ENCODE results near the gene KLHDC2. TPM values are rescaled to one million over a fixed set of nuclear protein-coding genes. Genes with fewer than 3 reads are reported as not detected.

Gene KLHDC2
- total RNA-seq, 2 experiments from 2014 or later, result 53.7 to 68.0 TPM

GRCh38 chr14:49767270-49767570 lies 733 bp upstream of the KLHDC2 start:
- Histone ChIP-seq H3K4me3 (ENCODE audit: low read depth, low read length, poor library complexity, severe bottlenecking) (peak overlapping the region; percentile 73), H3K79me2 (ENCODE audit: insufficient read depth, low read depth, low read length) (peaks cover 22% of the 10 kb centered on the region), H4K20me1 (ENCODE audit: insufficient read depth, low read length) (peaks cover 7% of the 10 kb centered on the region; the same call in 1 of the 2 replicates), H3K9me2 (ENCODE audit: insufficient read depth, low read length) (no peaks in the 10 kb centered on the region), H3K9me3 (ENCODE audit: low read length) (no peaks in the 10 kb centered on the region), H2AFZ (ENCODE audit: low read length) (peak overlapping the region; percentile 83), H3K36me3 (ENCODE audit: insufficient read depth, low read length) (peaks cover 8% of the 10 kb centered on the region; the same call in 1 of the 2 replicates), H3K27ac (ENCODE audit: low read depth, low read length, poor library complexity, severe bottlenecking) (peak overlapping the region; percentile 78), H3K4me1 (ENCODE audit: insufficient read depth, low read length, poor library complexity, severe bottlenecking) (peaks cover 35% of the 10 kb centered on the region), H3K4me2 (ENCODE audit: low read length) (peak overlapping the region; percentile 94)
- no peak for DNase-seq (ENCODE audit: low spot score)
- ChIA-PET POLR2A (interaction anchor here (0.6 to 2.7 kb wide), 16 partner anchors 16 to 677 kb away, joined by 3 to 13 read pairs (median 4); partner anchors contain the start of genes MGAT2, NEMF and RPL36AL), CTCF (ENCODE audit: unreplicated experiment) (interaction anchor here (0.6 kb wide), 5 partner anchors 24 to 890 kb away, joined by 3 to 9 read pairs (median 4); no protein-coding TSS in a partner anchor)
- TSS peak; percentile 82 for BruUV-seq (replicated peaks)
- no peak for TF ChIP-seq EZH2phosphoT487 (IDR thresholded peaks at IDR 0.05; ENCODE audit: borderline replicate concordance, low read depth, low read length)
- TF ChIP-seq CTCF (conservative IDR thresholded peaks at IDR 0.05; ENCODE audit: low read length), result no peak
- intact Hi-C loops (cut with micrococcal nuclease; ENCODE audit: unreplicated experiment), result loop anchor here (5.0 to 10.0 kb wide), 3 partner anchors 170 to 350 kb away; partner anchors contain the start of genes LRR1 and VCPKMT

- no peaks in the 10 kb centered on the region for H3K9me2 ChIP-seq (ENCODE audit: insufficient read depth, low read length)
- ChIA-PET POLR2A (interaction anchor here (0.5 to 2.9 kb wide), 16 partner anchors 9 to 1345 kb away, joined by 3 to 24 read pairs (median 3); partner anchors contain the start of genes NEMF and RPS29), CTCF (ENCODE audit: unreplicated experiment) (interaction anchor here (1.0 to 1.3 kb wide), 2 partner anchors 147 to 209 kb away, joined by 3 read pairs; no protein-coding TSS in a partner anchor)
- peaks cover 10% of the 10 kb centered on the region; the same call in 1 of the 2 replicates for H3K36me3 ChIP-seq (ENCODE audit: insufficient read depth, low read length)
- peak overlapping the region; percentile 78 for H3K27ac ChIP-seq (ENCODE audit: low read depth, low read length, poor library complexity, severe bottlenecking)
- no TSS peak for BruUV-seq (replicated peaks)
- H3K4me2 ChIP-seq (ENCODE audit: low read length), result peak overlapping the region; percentile 94
- TF ChIP-seq EZH2phosphoT487 (IDR thresholded peaks at IDR 0.05; ENCODE audit: borderline replicate concordance, low read depth, low read length) (no peak), CTCF (conservative IDR thresholded peaks at IDR 0.05; ENCODE audit: low read length) (no peak)
- H3K4me1 ChIP-seq (ENCODE audit: insufficient read depth, low read length, poor library complexity, severe bottlenecking), result peaks cover 35% of the 10 kb centered on the region
- H4K20me1 ChIP-seq (ENCODE audit: insufficient read depth, low read length), result peaks cover 7% of the 10 kb centered on the region; the same call in 1 of the 2 replicates
- peak; percentile 62 for DNase-seq (ENCODE audit: low spot score)
- peaks cover 22% of the 10 kb centered on the region for H3K79me2 ChIP-seq (ENCODE audit: insufficient read depth, low read depth, low read length)
- H3K4me3 ChIP-seq (ENCODE audit: low read depth, low read length, poor library complexity, severe bottlenecking), result peak overlapping the region; percentile 73
- no peaks in the 10 kb centered on the region for H3K9me3 ChIP-seq (ENCODE audit: low read length)
- intact Hi-C loops (cut with micrococcal nuclease; ENCODE audit: unreplicated experiment), result loop anchor here (1.0 to 10.0 kb wide), 6 partner anchors 80 to 764 kb away; partner anchors contain the start of genes LRR1, MAP4K5, POLE2 and VCPKMT
- H2AFZ ChIP-seq (ENCODE audit: low read length), result peak overlapping the region; percentile 59
Observed at GRCh38 chr14:49768301-49769121, 558 bp downstream of the KLHDC2 start.

Data from OCI-LY7 (cell line).